Esophagus squamous epithelium (tissue), 4 donors: ENCODE results near the gene TMEM135.

Experiments
- CTCF ChIP-seq, 6 experiments: fragments of 450-650 bp in 4 of 6; fragments of 200-600 bp in 2 of 6; sonication (generic) in 2 of 6; IDR thresholded peaks; one replicate each; pipeline ENCODE4 v1.5.1; 2016 to 2019; ENCODE audit warnings: antibody characterized with exemption in 6 of 6, mild to moderate bottlenecking in 4 of 6, moderate library complexity in 4 of 6
- POLR2A ChIP-seq, 4 donors: fragments of 450-650 bp; IDR thresholded peaks; one replicate each; pipeline ENCODE4 v1.6.1; 2017; ENCODE audit warnings: antibody characterized with exemption in 4 of 4, mild to moderate bottlenecking in 4 of 4, moderate library complexity in 3 of 4

- TF ChIP-seq POLR2A (IDR thresholded peaks at IDR 0.05) (no peak), CTCF (IDR thresholded peaks at IDR 0.05) (no peak)
These were observed 4.2 kb upstream of the TMEM135 start for GRCh38 chr11:87033561-87033960.
